HFF-Myc (cell line): ENCODE results near the gene ARFGAP3.

Experiments used
- DNase-seq: peaks from one replicate; pipeline ENCODE4 v3.0.0-alpha.2; 2011; ENCODE audit warnings: low read depth; ENCODE audit errors: extremely low read depth
- H3K4me3 ChIP-seq: replicated peaks from 2 replicates; pipeline ENCODE4 v1.5.1; 2011; ENCODE audit warnings: low read depth, mild to moderate bottlenecking, control low read depth, low read length
- CTCF ChIP-seq: IDR thresholded peaks from 2 replicates; pipeline ENCODE4 v1.5.1; 2012; ENCODE audit warnings: mild to moderate bottlenecking, low read depth, low read length, control low read depth; ENCODE audit errors: missing control alignments

The ARFGAP3 gene

GRCh38 chr22:42884616-42885375 is 27.7 kb upstream of the ARFGAP3 start:
- no peak overlapping the region for H3K4me3 ChIP-seq
- no peak for DNase-seq
- no peak for TF ChIP-seq CTCF

GRCh38 chr22:42883970-42884369 is 26.9 kb upstream of the ARFGAP3 start:
- H3K4me3 ChIP-seq: no peak overlapping the region
- DNase-seq: no peak
- TF ChIP-seq CTCF: no peak

GRCh38 chr22:42883121-42883520 is 26.0 kb upstream of the ARFGAP3 start:
- no peak for DNase-seq
- H3K4me3 ChIP-seq: no peak overlapping the region
- no peak for TF ChIP-seq CTCF

- H3K4me3 ChIP-seq: no peak overlapping the region
- no peak for TF ChIP-seq CTCF
- DNase-seq: no peak
Observed at GRCh38 chr22:42881982-42882656, 25.0 kb upstream of the ARFGAP3 start.

GRCh38 chr22:42881298-42881697 is 24.2 kb upstream of the ARFGAP3 start:
- H3K4me3 ChIP-seq: no peak overlapping the region
- TF ChIP-seq CTCF: no peak
- DNase-seq: no peak

- no peak overlapping the region for H3K4me3 ChIP-seq
- DNase-seq: no peak
- TF ChIP-seq CTCF: peak; percentile 20
Observed at GRCh38 chr22:42880815-42881214, 23.7 kb upstream of the ARFGAP3 start.
